ENCODE results near the gene LAMA1. TPM values are rescaled to one million over a fixed set of nuclear protein-coding genes. Genes with fewer than 3 reads are reported as not detected.

The LAMA1 gene
- total RNA-seq, result 1 to 10 TPM; 1.2 to 3.0 (median 1.9) TPM

- Histone ChIP-seq H3K4me3 (peak within 1 kb of the TSS; percentile 17 to 56 (median 42)), H3K36me3 (no peaks in the 10 kb centered on the region), H3K4me1 (peaks cover 0 to 24% (median 7%) of the 10 kb centered on the region in 4 donors), H3K27ac (peak within 1 kb of the TSS in 1 of 4 donors; percentile 29), H3K27me3 (peaks cover 0 to 59% of the 10 kb centered on the region in 2 donors), H3K9me3 (no peaks in the 10 kb centered on the region)
- WGBS, 2 donors, result 4 to 7% methylated on average over 21 to 63 of the region's 95 CpGs
- DNase-seq (ENCODE audit: low spot score in 2 of 2), result no peak
- TF ChIP-seq EP300 (IDR thresholded peaks at IDR 0.05), result no peak
- no peak for TF ChIP-seq CTCF (IDR thresholded peaks at IDR 0.05)
- no peak for TF ChIP-seq POLR2A (IDR thresholded peaks at IDR 0.05)
These were observed at the start of gene LAMA1 for GRCh38 chr18:7117390-7118355. Gene LAMA1, minus strand, starts transcription at chr18:7117797. Its CDS starts 77 bp downstream, at chr18:7117720.

- 87 to 95% methylated on average over 11 of the region's 11 CpGs for WGBS, 2 donors
- no peaks in the 10 kb centered on the region for H3K36me3 ChIP-seq
- no peaks in the 10 kb centered on the region for H3K4me1 ChIP-seq
- no peaks in the 10 kb centered on the region for H3K9me3 ChIP-seq
- TF ChIP-seq EP300 (IDR thresholded peaks at IDR 0.05) (no peak), POLR2A (IDR thresholded peaks at IDR 0.05) (no peak), CTCF (IDR thresholded peaks at IDR 0.05) (no peak)
- no peak overlapping the region for H3K4me3 ChIP-seq
- H3K27me3 ChIP-seq, result no peaks in the 10 kb centered on the region
- no peak for DNase-seq (ENCODE audit: low spot score in 2 of 2)
- no peak overlapping the region for H3K27ac ChIP-seq
These were observed 48.3 kb upstream of the LAMA1 start for GRCh38 chr18:7165846-7166393.

GRCh38 chr18:7164323-7165004 lies 46.9 kb upstream of the LAMA1 start:
- Histone ChIP-seq H3K27me3 (no peaks in the 10 kb centered on the region), H3K27ac (no peak overlapping the region), H3K36me3 (no peaks in the 10 kb centered on the region), H3K9me3 (no peaks in the 10 kb centered on the region), H3K4me1 (no peaks in the 10 kb centered on the region), H3K4me3 (no peak overlapping the region)
- DNase-seq (ENCODE audit: low spot score in 2 of 2), result no peak
- TF ChIP-seq CTCF (IDR thresholded peaks at IDR 0.05) (peak in 3 of 5 experiments; percentile 24 to 29 (median 25)), POLR2A (IDR thresholded peaks at IDR 0.05) (no peak), EP300 (IDR thresholded peaks at IDR 0.05) (no peak)
- 34 to 41% methylated on average over 8 of the region's 8 CpGs for WGBS, 2 donors

- 80 to 83% methylated on average over 10 of the region's 10 CpGs for WGBS, 2 donors
- TF ChIP-seq POLR2A (IDR thresholded peaks at IDR 0.05), result no peak
- Histone ChIP-seq H3K36me3 (no peaks in the 10 kb centered on the region), H3K9me3 (no peaks in the 10 kb centered on the region), H3K4me1 (no peaks in the 10 kb centered on the region), H3K27ac (no peak overlapping the region), H3K4me3 (no peak overlapping the region), H3K27me3 (no peaks in the 10 kb centered on the region)
- DNase-seq (ENCODE audit: low spot score in 2 of 2), result no peak
These were observed 40.6 kb upstream of the LAMA1 start for GRCh38 chr18:7158216-7158615.

- 64 to 78% methylated on average over 3 of the region's 3 CpGs for WGBS, 2 donors
- no peaks in the 10 kb centered on the region for H3K4me1 ChIP-seq
- no peak overlapping the region for H3K27ac ChIP-seq
- no peaks in the 10 kb centered on the region for H3K9me3 ChIP-seq
- DNase-seq (ENCODE audit: low spot score in 2 of 2), result no peak
- no peak overlapping the region for H3K4me3 ChIP-seq
- H3K36me3 ChIP-seq, result no peaks in the 10 kb centered on the region
- TF ChIP-seq CTCF (IDR thresholded peaks at IDR 0.05) (no peak), POLR2A (IDR thresholded peaks at IDR 0.05) (no peak), EP300 (IDR thresholded peaks at IDR 0.05) (no peak)
- H3K27me3 ChIP-seq, result no peaks in the 10 kb centered on the region
These were observed 40.2 kb upstream of the LAMA1 start for GRCh38 chr18:7157760-7158159.

Measured in tibial nerve (tissue), 4 donors.